Trophoblast cell (in vitro differentiated cells and primary cell): ENCODE results near the gene RAB40AL.
"Not testable (repeated sequence)": the region's sequence is repeated elsewhere in the genome, so short reads cannot be mapped to it uniquely, and the experiment has no call there.

Source experiments
- DNase-seq, 2 donors: peaks; one replicate each; pipeline ENCODE4 v3.0.0-alpha.2; 2016
- H2AFZ ChIP-seq: 2 replicates; pipeline ENCODE4 v1.6.1; 2013; ENCODE audit warnings: low read length, moderate library complexity, mild to moderate bottlenecking; ENCODE audit not compliant: insufficient read depth, poor library complexity
- H2AK5ac ChIP-seq: 2 replicates; pipeline ENCODE4 v1.6.1; 2013; ENCODE audit warnings: mild to moderate bottlenecking, low read length
- H2BK120ac ChIP-seq: 2 replicates; pipeline ENCODE4 v1.6.1; 2013; ENCODE audit warnings: low read length, mild to moderate bottlenecking, moderate library complexity; ENCODE audit not compliant: insufficient read depth, poor library complexity
- H2BK12ac ChIP-seq: 2 replicates; pipeline ENCODE4 v1.6.1; 2013; ENCODE audit warnings: mild to moderate bottlenecking, low read length, moderate library complexity
- H2BK5ac ChIP-seq: 2 replicates; pipeline ENCODE4 v1.6.1; 2013; ENCODE audit warnings: low read length, low read depth, moderate library complexity, mild to moderate bottlenecking; ENCODE audit not compliant: poor library complexity
- H3K14ac ChIP-seq: 2 replicates; pipeline ENCODE4 v1.6.1; 2013; ENCODE audit warnings: mild to moderate bottlenecking, low read length
- H3K18ac ChIP-seq: 2 replicates; pipeline ENCODE4 v1.6.1; 2013; ENCODE audit warnings: mild to moderate bottlenecking, low read length
- H3K23ac ChIP-seq: 2 replicates; pipeline ENCODE4 v1.6.1; 2013; ENCODE audit warnings: low read length
- H3K27ac ChIP-seq: 2 replicates; pipeline ENCODE4 v1.5.1; 2013; ENCODE audit warnings: low read depth, mild to moderate bottlenecking, inconsistent platforms, low read length, moderate library complexity
- H3K27me3 ChIP-seq: 2 replicates; pipeline ENCODE4 v1.6.1; 2013; ENCODE audit warnings: inconsistent platforms, mild to moderate bottlenecking, low read length, moderate library complexity; ENCODE audit not compliant: insufficient read depth
- H3K36me3 ChIP-seq, 2 experiments: 1 replicate in 1 of 2; 2 replicates in 1 of 2; pipeline ENCODE4 v1.6.1; 2013; ENCODE audit warnings: low read length in 2 of 2, mild to moderate bottlenecking in 2 of 2, moderate library complexity in 1 of 2; ENCODE audit not compliant: insufficient read depth in 2 of 2, control insufficient read depth in 1 of 2
- H3K4ac ChIP-seq: 2 replicates; pipeline ENCODE4 v1.6.1; 2013; ENCODE audit warnings: low read depth, mild to moderate bottlenecking, low read length, moderate library complexity
- H3K4me1 ChIP-seq, 2 experiments: 1 replicate in 1 of 2; 2 replicates in 1 of 2; pipeline ENCODE4 v1.6.1; 2013; ENCODE audit warnings: low read length in 2 of 2, mild to moderate bottlenecking in 2 of 2, moderate library complexity in 1 of 2; ENCODE audit not compliant: insufficient read depth in 2 of 2, control insufficient read depth in 1 of 2
- H3K4me2 ChIP-seq: 2 replicates; pipeline ENCODE4 v1.6.1; 2013; ENCODE audit warnings: inconsistent platforms, mild to moderate bottlenecking, low read length, moderate library complexity
- H3K4me3 ChIP-seq: 2 replicates; pipeline ENCODE4 v1.5.1; 2013; ENCODE audit warnings: mild to moderate bottlenecking, low read depth, low read length, inconsistent platforms
- H3K79me1 ChIP-seq: one replicate; pipeline ENCODE4 v1.6.1; 2013; ENCODE audit warnings: low read length
- H3K79me2 ChIP-seq: 2 replicates; pipeline ENCODE4 v1.6.1; 2013; ENCODE audit warnings: low read length, mild to moderate bottlenecking; ENCODE audit not compliant: control insufficient read depth, insufficient read depth, poor library complexity
- H3K9ac ChIP-seq: 2 replicates; pipeline ENCODE4 v1.6.1; 2013; ENCODE audit warnings: mild to moderate bottlenecking, low read length
- H3K9me3 ChIP-seq: 2 replicates; pipeline ENCODE4 v1.6.1; 2013; ENCODE audit warnings: low read depth, mild to moderate bottlenecking, control low read depth, inconsistent platforms, low read length; ENCODE audit not compliant: insufficient read depth
- H4K12ac ChIP-seq: 2 replicates; pipeline ENCODE4 v1.6.1; 2013; ENCODE audit warnings: low read depth, mild to moderate bottlenecking, low read length, moderate library complexity
- H4K8ac ChIP-seq: 2 replicates; pipeline ENCODE4 v1.6.1; 2013; ENCODE audit warnings: low read depth, mild to moderate bottlenecking, low read length, moderate library complexity
- H4K91ac ChIP-seq: one replicate; pipeline ENCODE4 v1.6.1; 2013; ENCODE audit warnings: low read depth, mild to moderate bottlenecking, low read length, moderate library complexity
- WGBS: extraction: QIAGEN DNeasy Blood & Tissue Kit; methylation state at CpG from one replicate; pipeline ENCODE4 v1.1.7; 2013; ENCODE audit warnings: missing lambda C conversion rate; ENCODE audit not compliant: insufficient read length, insufficient coverage; ENCODE audit errors: extremely low coverage; 5-methylcytosine and 5-hydroxymethylcytosine counted together

The RAB40AL gene

GRCh38 chrX:102964940-102965339, 27.9 kb downstream of the RAB40AL start:
- Histone ChIP-seq H3K23ac (no peak overlapping the region), H4K91ac (no peak overlapping the region), H3K14ac (no peak overlapping the region), H3K36me3 (no peaks in the 10 kb centered on the region), H2BK120ac (no peak overlapping the region), H2BK5ac (no peak overlapping the region), H4K8ac (no peak overlapping the region), H3K79me1 (no peaks in the 10 kb centered on the region), H2BK12ac (no peak overlapping the region), H3K4me1 (peaks cover under 1 to 1% of the 10 kb centered on the region in 2 experiments), H4K12ac (no peak overlapping the region), H3K4ac (no peak overlapping the region), H3K4me2 (no peak overlapping the region), H3K9me3 (no peaks in the 10 kb centered on the region), H3K4me3 (no peak overlapping the region), H2AK5ac (no peak overlapping the region), H3K27ac (no peak overlapping the region), H3K27me3 (no peaks in the 10 kb centered on the region), H2AFZ (no peak overlapping the region), H3K79me2 (no peaks in the 10 kb centered on the region), H3K9ac (no peak overlapping the region), H3K18ac (no peak overlapping the region)
- no CpG with 5 or more reads among the region's 1 CpG for WGBS
- DNase-seq = no peak

- no peaks in the 10 kb centered on the region for H3K79me1 ChIP-seq
- no peak overlapping the region for H3K23ac ChIP-seq
- H3K27me3 ChIP-seq = no peaks in the 10 kb centered on the region
- H3K4me1 ChIP-seq = no peaks in the 10 kb centered on the region
- DNase-seq = no peak
- no peaks in the 10 kb centered on the region for H3K79me2 ChIP-seq
- H4K8ac ChIP-seq = no peak overlapping the region
- H2BK120ac ChIP-seq = no peak overlapping the region
- H3K4ac ChIP-seq = no peak overlapping the region
- no peak overlapping the region for H3K18ac ChIP-seq
- no CpG with 5 or more reads among the region's 3 CpGs for WGBS
- no peak overlapping the region for H4K91ac ChIP-seq
- H3K4me2 ChIP-seq = no peak overlapping the region
- no peaks in the 10 kb centered on the region for H3K9me3 ChIP-seq
- no peak overlapping the region for H2BK12ac ChIP-seq
- no peak overlapping the region for H3K9ac ChIP-seq
- H4K12ac ChIP-seq = no peak overlapping the region
- no peak overlapping the region for H3K4me3 ChIP-seq
- H3K27ac ChIP-seq = no peak overlapping the region
- no peaks in the 10 kb centered on the region for H3K36me3 ChIP-seq
- H3K14ac ChIP-seq = no peak overlapping the region
- H2BK5ac ChIP-seq = no peak overlapping the region
- no peak overlapping the region for H2AK5ac ChIP-seq
- H2AFZ ChIP-seq = no peak overlapping the region
Measured at GRCh38 chrX:102966701-102967100, 29.6 kb downstream of the RAB40AL start.

- Histone ChIP-seq H2AFZ (no peak overlapping the region), H2AK5ac (no peak overlapping the region), H3K79me1 (no peaks in the 10 kb centered on the region), H3K23ac (no peak overlapping the region), H2BK120ac (no peak overlapping the region), H4K8ac (no peak overlapping the region), H3K27ac (no peak overlapping the region), H3K79me2 (no peaks in the 10 kb centered on the region), H4K12ac (no peak overlapping the region), H4K91ac (no peak overlapping the region), H3K4me2 (no peak overlapping the region), H2BK5ac (no peak overlapping the region), H3K4ac (no peak overlapping the region), H3K27me3 (no peaks in the 10 kb centered on the region), H3K14ac (no peak overlapping the region), H3K9me3 (no peaks in the 10 kb centered on the region), H3K18ac (no peak overlapping the region), H3K9ac (no peak overlapping the region), H3K4me1 (no peaks in the 10 kb centered on the region), H2BK12ac (no peak overlapping the region), H3K36me3 (no peaks in the 10 kb centered on the region), H3K4me3 (no peak overlapping the region)
- DNase-seq = no peak
- no CpG with 5 or more reads among the region's 2 CpGs for WGBS
Measured at GRCh38 chrX:102968216-102968615, 31.1 kb downstream of the RAB40AL start.

DNA sequence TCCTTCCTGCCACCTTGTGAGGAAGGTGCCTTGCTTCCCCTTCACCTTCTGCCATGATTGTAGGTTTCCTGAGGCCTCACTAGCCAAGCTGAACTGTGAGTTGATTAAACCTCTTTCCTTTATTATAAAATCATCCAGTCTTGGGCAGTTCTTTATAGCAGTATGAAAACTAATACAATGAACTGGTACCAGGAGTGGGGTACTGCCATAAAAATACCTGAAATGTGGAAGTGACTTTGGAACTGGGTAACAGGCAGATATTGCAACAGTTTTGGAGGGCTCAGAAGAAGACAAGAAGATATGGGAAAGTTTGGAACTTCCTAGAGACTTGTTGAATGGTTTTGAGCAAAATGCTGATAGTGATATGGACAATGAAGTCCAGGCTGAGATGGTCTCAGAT, 34.5 kb downstream of the RAB40AL start:
- not testable (repeated sequence) for H2BK120ac ChIP-seq, H3K79me1 ChIP-seq, H2BK5ac ChIP-seq, H3K18ac ChIP-seq, H2AFZ ChIP-seq, H3K36me3 ChIP-seq, H4K8ac ChIP-seq, H4K12ac ChIP-seq, H3K23ac ChIP-seq, H3K27me3 ChIP-seq, H3K4me1 ChIP-seq, H3K9ac ChIP-seq, H3K4me2 ChIP-seq, H3K9me3 ChIP-seq, H3K79me2 ChIP-seq, H3K4ac ChIP-seq, H3K14ac ChIP-seq, H2AK5ac ChIP-seq, H2BK12ac ChIP-seq, H3K4me3 ChIP-seq, H4K91ac ChIP-seq, DNase-seq, H3K27ac ChIP-seq
